ENCODE results near the gene PRICKLE1.
"Not testable (repeated sequence)": the region's sequence is repeated elsewhere in the genome, so short reads cannot be mapped to it uniquely, and the experiment has no call there.

Gene PRICKLE1

GRCh38 chr12:42556917-42557316 is 32.6 kb downstream of the PRICKLE1 start:
- no peak for DNase-seq (ENCODE audit: low read depth, low spot score)

DNA sequence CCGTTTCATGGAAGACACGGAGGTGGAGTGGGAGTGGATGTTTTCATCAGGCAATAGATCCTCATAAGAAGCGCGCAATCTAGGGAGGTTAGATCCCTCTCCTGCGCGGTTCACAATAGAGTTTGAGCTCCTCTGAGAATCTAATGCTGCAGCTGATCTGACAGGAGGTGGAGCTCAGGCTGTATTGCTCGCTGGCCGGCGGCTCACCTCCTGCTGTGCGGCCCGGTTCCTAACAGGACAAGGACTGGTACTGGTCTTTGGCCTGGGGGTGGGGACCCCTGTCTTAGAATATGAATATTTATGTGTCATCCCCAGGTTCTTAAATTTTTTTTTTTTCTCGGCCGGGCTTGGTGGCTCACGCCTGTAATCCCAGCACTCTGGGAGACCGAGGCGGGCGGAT is 36.7 kb downstream of the PRICKLE1 start:
- DNase-seq (ENCODE audit: low read depth, low spot score): no peak

DNA sequence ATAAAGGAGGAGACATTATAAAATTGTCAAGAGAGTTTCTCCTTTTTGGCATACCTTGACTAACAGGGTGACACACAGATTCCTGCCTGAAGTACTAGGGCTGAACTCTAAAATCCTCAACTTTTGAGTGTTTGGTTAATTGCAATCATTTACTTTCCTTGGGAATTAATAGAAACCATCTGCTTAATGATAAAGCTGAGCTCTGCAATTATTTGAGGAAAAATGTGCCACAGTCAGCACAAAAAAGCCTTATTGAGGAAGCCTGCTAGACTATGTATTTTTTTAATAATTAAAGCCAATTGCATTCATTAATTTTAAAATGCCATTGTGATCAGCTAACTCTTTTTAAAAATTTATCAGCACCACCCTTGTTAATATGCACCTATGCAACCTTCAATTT is 38.7 kb downstream of the PRICKLE1 start:
- DNase-seq (ENCODE audit: low read depth, low spot score): no peak

DNA sequence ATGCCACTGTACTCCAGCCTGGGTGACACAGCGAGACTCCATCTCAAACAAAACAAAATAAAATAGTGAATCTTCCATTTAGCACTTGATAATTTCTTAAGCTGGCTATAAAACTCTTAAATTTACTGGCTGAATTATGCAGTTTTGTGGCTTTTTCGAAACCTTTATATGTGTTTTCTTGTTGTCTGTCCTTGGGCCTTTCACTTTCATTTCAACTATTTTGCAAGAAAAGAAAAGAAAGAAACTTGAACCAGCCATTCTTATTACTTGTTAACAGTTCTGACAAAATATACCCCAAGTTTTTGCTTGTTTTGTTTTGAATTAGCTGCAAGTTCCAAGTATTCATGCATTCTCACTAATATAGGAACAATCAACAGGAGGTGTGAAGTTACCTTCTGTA is 42.8 kb downstream of the PRICKLE1 start:
- no peak for DNase-seq (ENCODE audit: low read depth, low spot score)

- no peak for DNase-seq (ENCODE audit: low read depth, low spot score)
Observed at GRCh38 chr12:42541965-42542364, 47.6 kb downstream of the PRICKLE1 start.

DNA sequence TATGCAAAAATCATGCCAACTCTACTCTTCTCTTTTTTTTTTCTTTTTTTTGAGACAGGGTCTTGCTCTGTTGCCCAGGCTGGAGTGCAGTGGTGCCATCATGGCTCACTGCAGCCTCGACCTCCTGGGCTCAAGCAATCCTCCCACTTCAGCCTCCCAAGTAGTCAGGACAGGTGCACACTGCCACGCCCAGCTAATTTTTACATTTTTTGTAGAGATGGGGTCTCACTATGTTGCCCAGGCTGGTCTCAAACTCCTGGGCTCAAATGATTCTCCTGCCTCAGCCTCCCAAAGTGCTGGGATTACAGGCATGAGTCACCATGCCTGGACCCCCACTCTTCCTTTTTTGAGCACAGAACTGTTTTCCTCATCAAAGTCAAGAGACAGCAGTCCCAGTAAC is 48.2 kb downstream of the PRICKLE1 start:
- not testable (repeated sequence) for DNase-seq (ENCODE audit: low read depth, low spot score)

DNA sequence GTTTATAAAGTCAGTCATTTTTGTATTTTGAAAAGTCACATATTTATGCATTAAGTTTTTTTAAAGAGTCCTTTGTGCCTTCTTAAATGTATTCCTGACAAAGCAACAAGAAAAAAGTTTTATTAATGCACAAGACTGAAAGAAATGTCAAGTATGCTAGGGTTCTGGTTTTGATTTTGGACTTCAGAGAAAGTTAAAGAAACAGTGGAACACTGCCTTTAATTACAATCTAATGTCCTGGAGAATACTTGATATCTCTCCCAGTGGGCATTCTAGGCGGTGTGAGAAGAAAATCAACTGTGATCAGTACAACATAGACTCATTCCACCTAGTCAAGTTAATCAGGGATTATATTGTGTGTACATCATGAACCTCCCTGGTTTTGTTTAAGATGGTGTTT is 49.9 kb downstream of the PRICKLE1 start:
- DNase-seq (ENCODE audit: low read depth, low spot score): no peak

DNA sequence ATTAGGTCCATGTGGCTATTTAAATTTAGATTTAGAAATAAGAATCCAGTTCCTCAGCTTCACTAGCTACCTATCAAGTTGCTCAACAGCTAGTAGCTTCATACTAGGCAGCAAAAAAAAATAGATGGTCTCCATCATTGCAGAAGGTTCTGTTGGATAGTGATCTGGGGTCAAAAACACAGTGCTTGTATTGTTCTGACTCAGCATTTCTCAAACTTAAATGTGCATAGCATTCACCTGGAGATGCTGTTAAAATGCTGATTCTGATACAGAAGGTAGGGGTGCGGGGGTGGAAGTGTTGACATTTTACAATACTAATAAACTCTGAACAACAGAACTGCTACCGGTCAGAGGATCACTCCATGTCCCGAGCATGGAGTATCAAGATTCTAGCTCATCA is 51.3 kb downstream of the PRICKLE1 start:
- DNase-seq (ENCODE audit: low read depth, low spot score): no peak

GRCh38 chr12:42534184-42534838 is 55.2 kb downstream of the PRICKLE1 start:
- no peak for DNase-seq (ENCODE audit: low read depth, low spot score)

DNA sequence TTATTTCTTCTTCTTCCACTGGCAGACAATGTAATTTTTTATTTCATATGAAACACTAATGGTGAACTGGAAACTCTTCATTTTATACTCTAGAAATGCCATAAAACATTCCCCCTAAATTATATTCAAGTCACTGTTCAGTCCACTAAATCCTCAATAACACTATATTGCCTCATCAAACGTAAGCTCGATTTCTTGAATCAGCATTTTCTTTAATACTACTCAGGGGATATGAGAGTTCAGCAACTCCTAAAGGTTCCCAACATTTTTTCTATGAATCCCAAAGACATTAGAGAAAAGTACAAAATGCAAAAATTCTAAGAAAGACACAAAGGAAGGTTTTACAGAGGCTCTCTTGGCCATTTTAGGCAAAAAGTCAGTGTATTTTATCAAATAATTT is 59.3 kb downstream of the PRICKLE1 start:
- no peak for DNase-seq (ENCODE audit: low read depth, low spot score)

GRCh38 chr12:42525444-42525843 is 64.1 kb downstream of the PRICKLE1 start:
- no peak for DNase-seq (ENCODE audit: low read depth, low spot score)

DNA sequence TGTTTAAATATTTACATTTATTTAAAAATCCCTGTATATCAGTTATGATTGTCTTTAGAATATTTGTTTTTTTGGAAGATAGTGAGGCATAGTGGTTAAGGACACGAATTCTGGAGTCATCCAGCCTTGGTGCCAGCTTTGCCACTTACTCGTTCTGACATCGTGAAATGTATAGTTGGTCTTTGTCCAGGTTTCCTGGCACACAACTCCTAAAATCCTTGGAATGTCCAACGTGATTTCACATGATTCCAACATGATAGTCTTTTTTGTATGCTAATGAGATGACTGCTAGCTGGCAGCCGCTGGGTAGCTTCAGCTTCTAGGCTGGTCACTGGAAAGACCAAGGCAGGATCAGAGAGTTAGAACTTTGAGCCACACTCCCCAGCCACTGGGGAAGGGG is 64.8 kb downstream of the PRICKLE1 start:
- DNase-seq (ENCODE audit: low read depth, low spot score): no peak

DNA sequence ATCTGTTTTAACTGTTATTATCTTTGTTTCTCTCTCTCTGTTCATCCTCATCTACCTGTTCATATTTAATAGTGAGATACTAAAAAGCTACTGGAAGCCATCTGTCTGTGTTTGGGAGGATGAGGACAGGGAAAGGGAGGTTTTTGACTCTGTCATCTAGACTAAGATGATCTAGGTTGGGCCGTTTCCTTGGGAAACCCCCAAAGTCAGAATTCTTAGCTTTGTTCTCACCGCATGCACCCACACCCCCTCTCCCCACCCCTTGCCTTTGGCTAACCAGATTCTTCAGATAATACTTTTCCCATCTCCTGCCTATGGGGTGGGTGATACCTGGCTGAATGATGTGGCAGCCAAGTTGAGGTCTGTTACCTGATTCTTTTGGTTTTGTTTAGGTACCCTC is 73.0 kb downstream of the PRICKLE1 start:
- DNase-seq (ENCODE audit: low read depth, low spot score): no peak

GRCh38 chr12:42511656-42512055 is 77.9 kb downstream of the PRICKLE1 start:
- no peak for DNase-seq (ENCODE audit: low read depth, low spot score)

DNA sequence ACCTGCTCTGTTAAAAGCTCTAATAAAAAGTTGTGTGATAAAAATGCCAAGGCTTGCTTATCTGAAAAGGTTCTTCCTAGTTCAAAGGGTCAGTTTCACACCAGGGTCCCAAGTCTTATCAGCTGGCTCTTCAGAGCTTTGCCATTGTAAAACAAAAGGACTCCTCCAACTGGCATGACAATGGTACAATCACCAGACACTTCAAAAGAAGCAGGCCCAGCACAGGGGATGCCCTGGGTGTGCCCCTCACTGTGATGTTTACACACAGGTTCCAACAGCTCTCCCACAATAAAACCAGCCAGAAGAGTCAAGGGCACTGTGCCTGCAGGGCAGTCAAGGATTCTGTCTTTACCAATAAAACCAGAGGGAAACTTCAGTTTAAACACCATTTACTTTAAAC is 78.7 kb downstream of the PRICKLE1 start:
- no peak for DNase-seq (ENCODE audit: low read depth, low spot score)

- DNase-seq (ENCODE audit: low read depth, low spot score): no peak
Observed at GRCh38 chr12:42508913-42509460, 80.6 kb downstream of the PRICKLE1 start.

DNA sequence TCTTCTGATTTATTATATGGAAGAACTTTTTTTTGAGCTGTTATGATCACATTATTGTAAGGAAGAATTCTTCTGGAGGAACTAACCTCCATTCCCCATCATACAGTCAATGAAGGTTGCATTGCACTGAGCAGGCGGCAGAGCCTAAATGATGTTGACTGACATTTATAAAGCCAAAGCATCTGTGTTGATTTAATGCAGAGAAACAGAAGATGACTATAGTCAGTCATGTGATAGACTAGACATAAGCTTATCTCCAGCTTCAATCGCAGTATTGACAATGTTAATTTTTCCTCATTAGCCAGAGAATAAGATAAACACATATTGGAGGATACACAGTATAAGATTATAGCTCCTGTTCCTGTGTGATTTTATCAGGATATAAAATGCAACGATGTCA is 82.0 kb downstream of the PRICKLE1 start:
- no peak for DNase-seq (ENCODE audit: low read depth, low spot score)

- no peak for DNase-seq (ENCODE audit: low read depth, low spot score)
Observed at GRCh38 chr12:42507081-42507480, 82.5 kb downstream of the PRICKLE1 start.

GRCh38 chr12:42504049-42504448 is 85.5 kb downstream of the PRICKLE1 start:
- DNase-seq (ENCODE audit: low read depth, low spot score): no peak

GRCh38 chr12:42502682-42503081 is 86.9 kb downstream of the PRICKLE1 start:
- DNase-seq (ENCODE audit: low read depth, low spot score): no peak

DNA sequence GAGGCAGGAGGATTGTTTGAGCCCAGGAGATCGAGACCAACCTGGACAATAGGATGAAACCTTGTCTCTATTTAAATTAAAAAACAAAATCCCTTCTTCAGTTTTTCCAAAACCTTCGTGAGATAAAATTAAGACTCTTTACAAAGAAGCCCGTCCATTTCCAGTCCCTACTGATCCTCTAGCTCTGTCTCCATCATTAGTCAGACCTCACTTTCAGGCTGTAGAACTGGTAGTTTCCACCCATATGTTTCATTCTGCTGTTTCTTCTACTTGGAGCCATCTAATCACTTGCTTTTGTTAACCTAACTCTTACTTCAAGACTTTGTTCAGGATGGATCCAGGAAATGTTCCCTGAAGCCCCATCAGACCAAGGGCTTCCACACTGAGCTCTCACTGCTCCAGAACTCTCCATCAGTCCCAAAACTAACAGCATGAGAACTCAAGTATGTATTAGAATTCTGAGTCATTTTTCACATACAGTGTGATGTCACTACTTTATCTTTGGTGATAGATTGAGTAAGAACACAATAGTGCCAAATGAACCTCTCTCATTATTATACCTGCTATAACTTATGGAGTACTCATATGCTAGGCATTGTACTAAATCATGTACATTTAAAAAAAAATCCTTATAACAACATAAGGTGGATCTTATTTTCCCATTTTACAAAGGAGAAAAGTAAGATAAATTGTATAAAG is 90.8 kb downstream of the PRICKLE1 start:
- DNase-seq (ENCODE audit: low read depth, low spot score): no peak

DNA sequence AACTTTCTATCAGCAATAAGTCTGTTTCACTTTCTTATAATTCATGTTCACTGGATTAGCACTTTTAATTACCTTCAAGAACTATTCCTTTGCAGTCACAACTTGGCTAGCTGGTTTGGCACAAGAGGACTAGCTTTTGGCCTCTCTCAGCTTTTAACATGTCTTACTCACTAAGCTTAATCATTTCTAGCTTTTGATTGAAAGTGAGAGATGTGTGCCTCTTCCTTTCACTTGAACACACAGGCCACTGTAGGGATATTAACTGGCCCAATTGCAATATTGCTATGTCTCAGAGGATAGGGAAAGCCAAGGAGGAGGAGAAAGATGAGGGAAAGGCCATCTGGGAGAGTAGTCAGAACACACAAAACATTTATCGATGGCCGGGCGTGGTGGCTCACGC is 92.7 kb downstream of the PRICKLE1 start:
- no peak for DNase-seq (ENCODE audit: low read depth, low spot score)

DNA sequence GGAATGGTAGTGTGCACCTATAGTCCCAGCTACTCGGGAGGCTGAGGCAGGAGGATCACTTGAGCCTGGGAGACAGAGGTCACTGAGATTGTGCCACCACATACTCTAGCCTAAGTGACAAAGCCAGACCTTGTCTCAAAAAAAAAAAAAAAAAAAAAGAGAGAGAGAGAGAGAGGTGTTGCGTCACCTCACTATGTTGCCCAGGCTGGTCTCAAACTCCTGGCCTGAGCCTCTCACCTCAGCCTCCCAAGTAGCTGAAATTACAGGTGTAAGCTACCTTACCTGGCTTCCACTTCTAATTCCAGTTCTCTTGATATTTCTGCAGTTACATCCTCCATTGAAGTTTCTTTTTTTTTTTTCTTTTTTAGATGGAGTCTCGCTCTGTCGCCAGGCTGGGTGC is 94.3 kb downstream of the PRICKLE1 start:
- no peak for DNase-seq (ENCODE audit: low read depth, low spot score)
